IMR-90 (cell line): ENCODE data around the gene ATF6B. TPM values are rescaled to one million over a fixed set of nuclear protein-coding genes. Genes with fewer than 3 reads are reported as not detected.

Experiments used
- ATAC-seq: fragments of 200-7000 bp; cut with Tn5 transposase; 2 replicates; pipeline ENCODE4 v1.9.1; 2020; ENCODE audit warnings: low read depth, mild to moderate bottlenecking, moderate library complexity
- BruUV-seq: library from RNA; stranded (reverse); fragments of 400-500 nt; replicated peaks from 2 replicates; lab custom pipeline; 2021; lab: Mats Ljungman, UMichigan
- CTCF ChIA-PET: fragments of 300-600 bp; formaldehyde crosslinking; extraction: SDS; loops from one replicate; lab custom pipeline; 2021; ENCODE audit warnings: antibody characterized with exemption; lab: Yijun Ruan, JAX
- POLR2A ChIA-PET: fragments of 300-600 bp; sonication (Branson Sonifier 250); formaldehyde crosslinking; loops from one replicate; lab custom pipeline; 2022; ENCODE audit warnings: antibody characterized with exemption; ENCODE audit not compliant: unreplicated experiment; lab: Charles Lee
- DNase-seq: peaks from one replicate; pipeline ENCODE4 v3.0.0; 2013
- H2AFZ ChIP-seq: replicated peaks from 2 replicates; pipeline ENCODE3; 2013; ENCODE audit warnings: low read length, mild to moderate bottlenecking; ENCODE audit not compliant: poor library complexity
- H2AK5ac ChIP-seq: 2 replicates; pipeline ENCODE4 v1.6.1; 2013; ENCODE audit warnings: low read depth, low read length, inconsistent platforms
- H2AK9ac ChIP-seq: replicated peaks from 2 replicates; pipeline ENCODE3; 2013; ENCODE audit warnings: mild to moderate bottlenecking, low read depth, low read length, moderate library complexity; ENCODE audit not compliant: poor library complexity
- H2BK120ac ChIP-seq: 2 replicates; pipeline ENCODE4 v1.6.1; 2013; ENCODE audit warnings: low read depth, low read length, inconsistent platforms
- H2BK15ac ChIP-seq: 3 replicates; pipeline ENCODE4 v1.6.1; 2013; ENCODE audit warnings: low read depth, low read length, inconsistent platforms
- H2BK20ac ChIP-seq: 2 replicates; pipeline ENCODE4 v1.6.1; 2013; ENCODE audit warnings: low read depth, mild to moderate bottlenecking, inconsistent platforms, low read length, moderate library complexity
- H2BK5ac ChIP-seq: 2 replicates; pipeline ENCODE4 v1.6.1; 2013; ENCODE audit warnings: mild to moderate bottlenecking, low read depth, low read length, inconsistent platforms; ENCODE audit not compliant: poor library complexity, severe bottlenecking
- H3K14ac ChIP-seq: replicated peaks from 2 replicates; pipeline ENCODE4 v1.6.1; 2013; ENCODE audit warnings: low read depth, low read length, inconsistent platforms
- H3K18ac ChIP-seq: 2 replicates; pipeline ENCODE4 v1.6.1; 2013; ENCODE audit warnings: low read depth, low read length, control low read depth
- H3K23ac ChIP-seq: 2 replicates; pipeline ENCODE4 v1.6.1; 2013; ENCODE audit warnings: low read depth, low read length, inconsistent platforms
- H3K27ac ChIP-seq: 2 replicates; pipeline ENCODE4 v1.5.1; 2013; ENCODE audit warnings: mild to moderate bottlenecking, control low read depth, low read length; ENCODE audit not compliant: insufficient read depth
- H3K27me3 ChIP-seq: 2 replicates; pipeline ENCODE4 v1.6.1; 2013; ENCODE audit warnings: low read length; ENCODE audit not compliant: control insufficient read depth, insufficient read depth
- H3K36me3 ChIP-seq: 2 replicates; pipeline ENCODE4 v1.6.1; 2013; ENCODE audit warnings: low read length, mixed read lengths; ENCODE audit not compliant: control insufficient read depth, insufficient read depth
- H3K4ac ChIP-seq: 2 replicates; pipeline ENCODE4 v1.6.1; 2013; ENCODE audit warnings: low read depth, low read length, inconsistent platforms
- H3K4me1 ChIP-seq: 2 replicates; pipeline ENCODE4 v1.6.1; 2013; ENCODE audit warnings: low read length, mixed read lengths; ENCODE audit not compliant: control insufficient read depth, insufficient read depth
- H3K4me2 ChIP-seq: 2 replicates; pipeline ENCODE4 v1.6.1; 2013; ENCODE audit warnings: low read depth, mild to moderate bottlenecking, control low read depth, low read length, moderate library complexity
- H3K4me3 ChIP-seq: 2 replicates; pipeline ENCODE4 v1.5.1; 2013; ENCODE audit warnings: low read depth, mild to moderate bottlenecking, control low read depth, low read length, moderate library complexity; ENCODE audit not compliant: insufficient read depth
- H3K56ac ChIP-seq: 2 replicates; pipeline ENCODE4 v1.6.1; 2013; ENCODE audit warnings: low read length, inconsistent platforms; ENCODE audit not compliant: insufficient read depth; ENCODE audit errors: extremely low read depth
- H3K79me1 ChIP-seq, 2 experiments: 2 replicates each; pipeline ENCODE4 v1.6.1; 2013; ENCODE audit warnings: low read length in 2 of 2, inconsistent platforms in 1 of 2, low read depth in 1 of 2
- H3K9ac ChIP-seq: 2 replicates; pipeline ENCODE4 v1.6.1; 2013; ENCODE audit warnings: low read depth, low read length, control low read depth
- H3K9me1 ChIP-seq: 2 replicates; pipeline ENCODE4 v1.6.1; 2013; ENCODE audit warnings: low read length, inconsistent platforms; ENCODE audit not compliant: insufficient read depth
- H3K9me3 ChIP-seq: 2 replicates; pipeline ENCODE4 v1.6.1; 2013; ENCODE audit warnings: low read length; ENCODE audit not compliant: control insufficient read depth, insufficient read depth
- H4K20me1 ChIP-seq: 2 replicates; pipeline ENCODE4 v1.6.1; 2013; ENCODE audit warnings: low read length, inconsistent platforms; ENCODE audit not compliant: insufficient read depth
- H4K5ac ChIP-seq: 2 replicates; pipeline ENCODE4 v1.6.1; 2013; ENCODE audit warnings: mild to moderate bottlenecking, low read depth, low read length, control low read depth
- H4K8ac ChIP-seq, 2 experiments: 2 replicates each; pipeline ENCODE4 v1.6.1; 2013; ENCODE audit warnings: low read depth in 2 of 2, low read length in 2 of 2, control low read depth in 1 of 2, inconsistent platforms in 1 of 2
- H4K91ac ChIP-seq: 2 replicates; pipeline ENCODE4 v1.6.1; 2013; ENCODE audit warnings: low read depth, low read length, inconsistent platforms; ENCODE audit not compliant: insufficient read depth
- BHLHE40 ChIP-seq: fragments of 150-350 bp; IDR thresholded peaks from 2 replicates; pipeline ENCODE4 v1.6.1; 2016; ENCODE audit warnings: mild to moderate bottlenecking, low read depth, low read length
- CEBPB ChIP-seq: IDR thresholded peaks from 2 replicates; pipeline ENCODE4 v1.6.1; 2012; ENCODE audit warnings: low read depth, low read length, improper control_type of control experiment
- CHD1 ChIP-seq: IDR thresholded peaks from 2 replicates; pipeline ENCODE4 v1.6.1; 2012; ENCODE audit warnings: low read depth, low read length, improper control_type of control experiment
- CTCF ChIP-seq: conservative IDR thresholded peaks from 2 replicates; pipeline ENCODE4 v1.5.1; 2012; ENCODE audit warnings: mild to moderate bottlenecking, low read depth, low read length, improper control_type of control experiment
- ELK1 ChIP-seq: fragments of 150-350 bp; IDR thresholded peaks from 2 replicates; pipeline ENCODE4 v1.6.1; 2016; ENCODE audit warnings: low read depth, mild to moderate bottlenecking, low read length, moderate library complexity, borderline replicate concordance
- FOS ChIP-seq: fragments of 150-350 bp; IDR thresholded peaks from 2 replicates; pipeline ENCODE4 v1.6.1; 2016; ENCODE audit warnings: low read depth, low read length
- MAFK ChIP-seq: IDR thresholded peaks from 2 replicates; pipeline ENCODE4 v1.6.1; 2012; ENCODE audit warnings: low read depth, low read length, improper control_type of control experiment
- MAZ ChIP-seq: IDR thresholded peaks from 2 replicates; pipeline ENCODE4 v1.6.1; 2012; ENCODE audit warnings: low read depth, mild to moderate bottlenecking, low read length, improper control_type of control experiment, moderate library complexity, borderline replicate concordance
- MXI1 ChIP-seq: IDR thresholded peaks from 2 replicates; pipeline ENCODE4 v1.6.1; 2012; ENCODE audit warnings: low read depth, mild to moderate bottlenecking, low read length, moderate library complexity, borderline replicate concordance
- NFE2L2 ChIP-seq: fragments of 150-350 bp; IDR thresholded peaks from 2 replicates; pipeline ENCODE4 v1.6.1; 2016; ENCODE audit warnings: low read depth, mild to moderate bottlenecking, low read length
- POLR2A ChIP-seq: IDR thresholded peaks from 2 replicates; pipeline ENCODE4 v1.6.1; 2012; ENCODE audit warnings: mild to moderate bottlenecking, low read depth, low read length
- RCOR1 ChIP-seq: IDR thresholded peaks from 2 replicates; pipeline ENCODE4 v1.6.1; 2012; ENCODE audit warnings: mild to moderate bottlenecking, low read length, improper control_type of control experiment; ENCODE audit not compliant: insufficient replicate concordance
- RFX5 ChIP-seq: IDR thresholded peaks from 2 replicates; pipeline ENCODE4 v1.8.0; 2012; ENCODE audit warnings: low read depth, mild to moderate bottlenecking, low read length, moderate library complexity
- SMC3 ChIP-seq: fragments of 150-350 bp; IDR thresholded peaks from 2 replicates; pipeline ENCODE4 v1.6.1; 2016; ENCODE audit warnings: low read depth, mild to moderate bottlenecking, antibody characterized with exemption, low read length, moderate library complexity
- WGBS, 2 experiments: methylation state at CpG; one replicate each; pipeline versions ENCODE4 v1.1.5 to v1.1.7; 2013; ENCODE audit warnings: missing lambda C conversion rate in 2 of 2; ENCODE audit not compliant: insufficient read length in 1 of 2; ENCODE audit errors: extremely low coverage in 2 of 2; 5-methylcytosine and 5-hydroxymethylcytosine counted together
- dilution Hi-C: fragments of 300-500 bp; cut with HindIII; formaldehyde crosslinking; loops from one replicate; pipeline ENCODE4 v1.14.3; 2018; ENCODE audit warnings: low sequenced_read_pairs; ENCODE audit not compliant: unreplicated experiment
- in situ Hi-C: fragments of 300-500 bp; cut with MboI; formaldehyde crosslinking; loops from 3 replicates; pipeline ENCODE4 v1.14.3; 2019; ENCODE audit warnings: low sequenced_read_pairs, inconsistent platforms, mixed read lengths
- intact Hi-C: fragments of 100-400 bp; cut with micrococcal nuclease; formaldehyde crosslinking; loops from 2 replicates; pipeline ENCODE4 v1.10.0; 2022
- polyA plus RNA-seq, 3 experiments: library from polyadenylated mRNA; depleted of rRNA; stranded (reverse); fragments of >200 nt; gene quantifications; 2 replicates each; pipeline ENCODE4 v1.2.3, GENCODE V29; 2012; ENCODE audit warnings: low replicate concordance in 1 of 3
- total RNA-seq: library from RNA; depleted of rRNA; stranded (reverse); fragments of >200 nt; gene quantifications from 2 replicates; pipeline ENCODE4 v1.2.3, GENCODE V29; 2012

ATF6B gene
- total and polyA plus RNA-seq, 2 of the 4 experiments (the other 2 are of a cell fraction), result 7.9 to 69.6 TPM

GRCh38 chr6:32118782-32119628 lies 9.0 kb downstream of the ATF6B start:
- Histone ChIP-seq H3K14ac (no peak overlapping the region), H3K56ac (no peak overlapping the region), H3K27me3 (no peaks in the 10 kb centered on the region), H3K4ac (0 out of 2 replicates have a peak overlapping the region, but pooled peaks have one; percentile 6), H4K5ac (no peak overlapping the region), H3K18ac (no peak overlapping the region), H2AFZ (no peak overlapping the region), H3K4me1 (peaks cover 11% of the 10 kb centered on the region), H4K91ac (no peak overlapping the region), H2AK5ac (no peak overlapping the region; the same call in 1 of the 2 replicates), H4K8ac (no peak overlapping the region), H3K36me3 (peaks cover 41% of the 10 kb centered on the region), H3K9ac (0 out of 2 replicates have a peak overlapping the region, but pooled peaks have one; percentile 14), H3K27ac (peak overlapping the region; percentile 36; the same call in 1 of the 2 replicates), H3K79me1 (peaks cover 0 to 10% of the 10 kb centered on the region in 2 experiments; a peak in 2 of 4 replicates), H3K4me2 (peak overlapping the region; percentile 61), H2BK15ac (no peak overlapping the region; the same call in 2 of the 3 replicates), H3K4me3 (no peak overlapping the region), H2BK20ac (peak overlapping the region; percentile 65; the same call in 1 of the 2 replicates), H3K23ac (no peak overlapping the region), H2BK120ac (no peak overlapping the region), H3K9me1 (no peaks in the 10 kb centered on the region; the same call in 1 of the 2 replicates), H3K9me3 (no peaks in the 10 kb centered on the region), H4K20me1 (no peaks in the 10 kb centered on the region; the same call in none of the 2 replicates), H2AK9ac (no peak overlapping the region), H2BK5ac (no peak overlapping the region)
- dilution Hi-C loops (no loop called here), in situ Hi-C loops (loop anchor here (5.0 to 10.0 kb wide), 3 partner anchors 38 to 144 kb away; partner anchors contain the start of genes DXO, GPSM3 and PBX2), intact Hi-C loops (loop anchor here (1.0 to 5.0 kb wide), 5 partner anchors 35 to 293 kb away; partner anchors contain the start of genes AGPAT1, PPT2 and RNF5)
- peak; percentile 85 for DNase-seq
- 0% methylated on average over 5 of the region's 17 CpGs; no CpG with 5 or more reads in 1 of the 2 experiments for whole genome bisulfite sequencing, 2 experiments
- peak; percentile 78 for ATAC-seq
- ChIA-PET POLR2A (no interaction called here), CTCF (interaction anchor here (0.7 to 1.9 kb wide), 6 partner anchors 10 to 77 kb away, joined by 3 to 12 read pairs (median 4); partner anchors contain the start of gene ATF6B)
- no TSS peak for BruUV-seq
- TF ChIP-seq MAFK, result no peak
- TF ChIP-seq CHD1, result 0 out of 2 replicates have a peak, but pooled peaks have one; percentile 45
- peak; percentile 57; the same call in 1 of the 2 replicates for TF ChIP-seq POLR2A
- peak; percentile 94 for TF ChIP-seq SMC3
- TF ChIP-seq NFE2L2, result no peak
- TF ChIP-seq FOS, result no peak
- TF ChIP-seq BHLHE40, result peak; percentile 3; the same call in 1 of the 2 replicates
- peak; percentile 98 for TF ChIP-seq CTCF
- TF ChIP-seq CEBPB, result no peak
- TF ChIP-seq MXI1, result no peak
- peak; percentile 39; the same call in 1 of the 2 replicates for TF ChIP-seq MAZ
- TF ChIP-seq RCOR1, result no peak
- TF ChIP-seq RFX5, result no peak
- TF ChIP-seq ELK1, result no peak
